Thyroid gland (tissue), 4 donors: ENCODE measurements around the gene ZFP1.

Source experiments
- CTCF ChIP-seq, 6 experiments: fragments of 200-600 bp in 3 of 6; fragments of 450-650 bp in 3 of 6; sonication (generic) in 3 of 6; IDR thresholded peaks; one replicate each; pipeline ENCODE4 v1.5.1; 2016 to 2019; ENCODE audit warnings: antibody characterized with exemption in 6 of 6, mild to moderate bottlenecking in 2 of 6, inconsistent platforms in 1 of 6, moderate library complexity in 1 of 6
- POLR2A ChIP-seq, 2 donors: fragments of 450-650 bp; IDR thresholded peaks; one replicate each; pipeline ENCODE4 v1.6.1; 2017; ENCODE audit warnings: antibody characterized with exemption in 2 of 2, mild to moderate bottlenecking in 2 of 2, moderate library complexity in 1 of 2

GRCh38 chr16:75114179-75114945 is 34.0 kb upstream of the ZFP1 start:
- TF ChIP-seq CTCF (IDR thresholded peaks at IDR 0.05) (no peak), POLR2A (IDR thresholded peaks at IDR 0.05) (no peak)
